HG03565 (cell line): ENCODE measurements around the gene TRIM47.

Source experiments
- ATAC-seq: cut with Tn5 transposase; IDR thresholded peaks from one replicate; pipeline ENCODE4 v1.9.1; 2021; ENCODE audit warnings: mild to moderate bottlenecking, moderate library complexity; ENCODE audit not compliant: unreplicated experiment

Gene TRIM47

DNA sequence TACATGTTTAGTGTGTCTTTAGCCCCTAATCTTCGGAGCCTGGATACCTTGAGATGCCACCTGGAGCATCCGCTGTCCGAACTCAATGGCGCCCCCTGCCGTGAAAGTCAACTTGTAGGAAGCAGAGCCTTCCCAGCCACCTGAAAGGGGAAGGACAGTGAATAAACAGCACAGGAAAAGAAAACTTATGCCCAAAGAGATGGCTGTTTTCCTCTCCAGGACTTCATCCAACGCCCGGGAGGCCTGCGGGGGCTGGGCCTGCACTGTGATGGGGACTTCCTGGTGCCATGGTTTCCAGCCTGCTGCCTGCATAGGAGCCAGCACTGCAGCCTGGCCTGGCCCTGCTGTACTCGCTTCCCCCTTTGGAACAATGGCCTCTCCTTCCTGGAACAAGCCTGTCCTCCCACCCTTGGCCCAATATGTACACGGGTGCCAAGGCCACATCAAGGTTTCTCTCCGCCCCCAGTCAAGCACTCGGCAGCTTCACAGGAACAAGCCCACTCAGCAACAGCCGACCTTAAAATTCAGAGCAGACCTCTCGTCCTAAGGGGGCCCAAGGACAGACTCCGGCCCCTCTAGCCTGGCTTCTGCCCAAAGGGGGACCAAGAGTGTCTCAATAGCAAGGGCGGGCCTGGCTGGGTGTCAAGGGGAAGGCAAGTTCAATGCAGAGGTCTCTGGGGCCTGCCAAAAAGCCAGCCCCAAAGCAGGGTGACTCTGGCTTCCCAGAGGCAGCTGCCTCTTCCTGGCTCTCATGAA is 29.7 kb downstream of the TRIM47 start:
- ATAC-seq: no peak

DNA sequence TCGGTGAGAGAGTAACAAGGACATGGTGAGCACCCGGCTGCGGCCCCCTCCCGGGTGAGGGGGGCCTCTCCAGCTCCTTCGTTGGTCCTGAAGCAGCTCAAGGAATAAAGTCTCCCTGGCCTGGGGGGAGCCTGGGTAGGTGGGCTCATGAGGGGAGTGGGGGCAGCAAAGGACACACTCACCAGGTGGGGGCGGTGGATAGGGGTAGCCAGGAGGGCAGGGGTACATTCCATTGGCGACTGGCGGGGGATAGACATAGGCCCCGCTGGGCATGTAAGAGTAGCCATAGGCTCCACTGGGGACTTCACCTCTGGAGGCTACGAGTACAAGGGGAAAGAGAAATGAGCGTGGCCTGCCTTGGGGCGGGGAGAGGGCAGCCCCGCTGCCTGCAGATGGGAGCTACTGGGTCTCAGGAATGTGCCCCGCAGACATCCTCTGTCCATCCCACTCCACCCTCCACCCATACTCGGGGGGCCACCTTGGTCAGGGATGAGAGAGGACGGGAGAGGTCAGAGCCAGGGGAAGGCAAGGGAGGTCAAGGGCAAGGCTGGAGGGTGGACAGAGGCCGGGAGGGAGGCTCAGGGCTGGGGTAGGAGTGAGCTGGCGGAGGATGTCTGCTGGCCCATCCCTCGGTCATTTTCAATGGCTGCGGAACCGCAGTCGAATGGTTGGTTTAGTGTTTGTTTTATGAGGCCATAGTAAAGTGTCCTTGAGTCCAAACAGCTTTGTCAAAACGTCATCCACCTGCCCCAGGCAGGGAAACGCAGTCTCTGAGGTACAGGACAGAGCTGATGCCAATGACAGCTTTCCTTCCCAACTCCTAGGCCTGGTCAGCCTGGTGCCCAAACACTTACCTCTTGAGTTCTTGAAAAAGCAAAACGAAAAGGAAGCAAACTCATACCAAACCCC is 30.5 kb downstream of the TRIM47 start:
- ATAC-seq: no peak

DNA sequence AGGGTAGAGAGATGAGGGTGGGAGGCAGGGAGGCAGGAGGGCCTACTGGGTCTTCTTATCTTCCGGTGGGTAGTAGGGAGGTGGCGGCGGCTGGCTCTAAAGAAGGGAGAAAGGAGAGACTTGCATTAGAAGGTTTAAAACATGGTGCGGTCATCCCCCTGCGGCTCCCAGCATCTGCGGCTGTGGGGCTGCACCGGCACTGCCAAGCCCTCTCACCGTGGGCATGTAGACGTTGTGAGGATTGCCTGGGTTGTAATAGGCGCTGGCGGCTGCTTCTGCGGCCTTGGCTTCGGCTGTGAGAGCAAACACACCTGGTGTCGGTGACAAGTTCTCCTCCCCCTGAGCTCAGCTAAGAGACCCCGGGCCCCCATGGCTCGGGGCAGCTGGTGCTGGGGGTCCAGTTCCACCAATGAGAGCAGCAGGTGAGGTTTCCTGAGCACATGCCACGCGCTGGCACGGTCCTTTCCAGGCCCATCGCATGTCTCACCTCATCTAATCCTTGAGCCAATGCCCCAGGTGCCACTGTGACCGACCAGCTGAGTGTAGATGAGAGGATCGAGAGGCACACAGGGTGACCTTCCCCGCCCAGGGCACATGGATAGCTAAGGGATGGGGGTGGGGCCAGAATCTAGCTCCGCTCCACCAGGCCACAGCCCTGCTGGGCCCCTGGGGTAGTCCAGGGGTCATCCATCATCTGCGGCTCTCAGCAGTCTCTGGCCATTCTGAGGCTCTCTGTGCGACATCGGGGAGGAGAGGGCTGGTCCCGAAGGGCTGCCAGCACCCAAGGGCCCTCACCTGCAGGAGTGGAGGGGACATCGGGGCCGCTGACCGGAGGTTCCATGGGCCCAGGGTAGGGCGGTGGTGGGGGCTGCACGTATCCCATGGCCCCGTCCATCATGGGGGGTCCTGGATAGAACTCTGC is 31.4 kb downstream of the TRIM47 start:
- no peak for ATAC-seq

DNA sequence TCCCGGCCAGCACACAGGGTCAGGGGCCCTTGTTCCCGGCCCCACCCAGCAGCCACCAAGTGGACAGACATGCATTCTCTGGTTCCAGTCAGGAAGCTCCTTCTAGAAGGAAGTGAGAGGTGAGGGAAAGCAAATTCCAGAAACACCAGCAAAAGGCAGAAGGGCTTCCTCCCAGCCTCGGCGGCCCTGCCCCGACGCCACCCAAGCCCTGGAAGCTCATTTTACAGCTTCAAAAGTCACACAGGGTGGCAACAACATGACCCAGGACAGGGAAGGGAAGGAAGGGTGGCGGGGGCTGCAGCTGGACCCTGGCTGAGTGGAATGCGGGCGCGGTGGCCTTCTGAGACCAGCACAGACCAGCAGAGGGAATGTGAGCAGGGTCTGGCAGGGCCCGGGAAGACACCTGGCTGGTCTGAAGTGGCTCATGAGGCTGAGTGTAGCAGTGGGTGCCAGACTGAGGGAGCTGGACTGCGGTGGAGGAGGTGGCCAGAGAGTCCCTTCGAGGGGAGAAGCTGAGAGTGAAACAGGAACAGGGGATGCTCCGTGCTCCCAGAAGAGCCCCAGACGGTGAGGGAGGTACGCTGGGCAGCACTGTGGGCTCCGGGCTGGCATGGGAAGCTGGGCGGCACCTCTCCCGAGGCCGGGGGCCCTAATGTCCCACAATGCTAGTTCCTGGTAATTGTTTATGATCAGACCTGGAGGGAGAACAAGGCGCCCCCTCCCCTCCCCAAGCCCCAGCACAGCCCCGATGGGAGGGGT is 32.3 kb downstream of the TRIM47 start:
- no peak for ATAC-seq

DNA sequence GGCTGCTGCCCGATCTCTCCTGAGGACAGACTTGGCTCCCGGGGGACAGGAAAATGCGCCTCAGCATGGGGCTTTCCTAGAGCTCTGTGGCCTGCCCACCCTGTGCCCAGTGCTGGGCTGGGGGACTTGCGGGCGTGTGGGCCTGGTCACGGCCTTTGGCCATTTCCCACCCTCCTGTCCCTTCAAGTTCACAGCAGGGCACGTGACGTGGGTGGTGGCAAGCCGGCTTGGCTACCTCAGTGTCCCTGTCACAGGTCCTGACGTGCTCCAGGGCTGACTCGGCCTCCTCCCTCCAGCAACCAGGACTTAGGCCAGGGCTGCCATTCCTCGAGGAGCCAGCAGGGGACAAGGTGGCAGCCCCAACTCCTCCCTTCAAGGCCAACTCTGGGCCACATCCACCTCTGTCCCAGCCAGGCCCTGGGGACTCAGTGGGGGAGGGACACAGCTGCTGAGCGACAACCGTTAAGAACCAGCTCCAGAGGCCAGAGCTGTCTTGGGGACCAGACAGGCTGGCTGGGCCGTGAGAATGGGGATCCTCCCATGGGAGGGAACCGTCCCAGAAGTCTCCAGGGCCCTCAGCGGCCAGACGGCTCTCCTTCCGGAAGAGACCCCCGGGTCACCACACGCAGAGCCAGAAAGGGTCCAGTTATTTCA is 33.2 kb downstream of the TRIM47 start:
- peak; percentile 57 for ATAC-seq

DNA sequence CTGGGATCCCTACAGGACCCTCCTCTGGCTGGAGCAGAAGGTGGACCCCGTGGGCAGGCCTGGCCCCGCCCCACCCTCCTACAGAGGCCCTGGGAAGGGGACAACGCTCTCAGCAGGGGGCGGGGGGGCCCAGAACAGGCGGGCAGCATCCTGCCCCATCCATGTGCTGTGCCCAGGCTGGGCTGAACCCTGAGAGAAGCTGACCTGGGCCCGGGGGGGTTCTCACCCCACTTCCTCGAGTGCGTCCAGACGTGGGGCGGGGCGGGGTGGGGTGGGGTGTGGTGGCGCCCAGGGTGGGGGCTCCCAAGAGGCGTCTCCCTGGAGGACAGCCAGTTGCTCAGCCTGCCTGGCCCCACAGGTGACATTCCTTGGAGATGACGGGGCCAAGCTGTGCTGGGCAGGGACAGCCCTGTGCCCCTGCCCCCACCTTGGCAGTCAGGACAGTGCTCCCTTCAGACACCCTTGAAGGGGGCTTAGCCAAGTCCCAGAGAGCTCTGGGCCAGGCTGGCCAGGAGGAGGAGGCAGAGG is 33.8 kb downstream of the TRIM47 start:
- no peak for ATAC-seq

DNA sequence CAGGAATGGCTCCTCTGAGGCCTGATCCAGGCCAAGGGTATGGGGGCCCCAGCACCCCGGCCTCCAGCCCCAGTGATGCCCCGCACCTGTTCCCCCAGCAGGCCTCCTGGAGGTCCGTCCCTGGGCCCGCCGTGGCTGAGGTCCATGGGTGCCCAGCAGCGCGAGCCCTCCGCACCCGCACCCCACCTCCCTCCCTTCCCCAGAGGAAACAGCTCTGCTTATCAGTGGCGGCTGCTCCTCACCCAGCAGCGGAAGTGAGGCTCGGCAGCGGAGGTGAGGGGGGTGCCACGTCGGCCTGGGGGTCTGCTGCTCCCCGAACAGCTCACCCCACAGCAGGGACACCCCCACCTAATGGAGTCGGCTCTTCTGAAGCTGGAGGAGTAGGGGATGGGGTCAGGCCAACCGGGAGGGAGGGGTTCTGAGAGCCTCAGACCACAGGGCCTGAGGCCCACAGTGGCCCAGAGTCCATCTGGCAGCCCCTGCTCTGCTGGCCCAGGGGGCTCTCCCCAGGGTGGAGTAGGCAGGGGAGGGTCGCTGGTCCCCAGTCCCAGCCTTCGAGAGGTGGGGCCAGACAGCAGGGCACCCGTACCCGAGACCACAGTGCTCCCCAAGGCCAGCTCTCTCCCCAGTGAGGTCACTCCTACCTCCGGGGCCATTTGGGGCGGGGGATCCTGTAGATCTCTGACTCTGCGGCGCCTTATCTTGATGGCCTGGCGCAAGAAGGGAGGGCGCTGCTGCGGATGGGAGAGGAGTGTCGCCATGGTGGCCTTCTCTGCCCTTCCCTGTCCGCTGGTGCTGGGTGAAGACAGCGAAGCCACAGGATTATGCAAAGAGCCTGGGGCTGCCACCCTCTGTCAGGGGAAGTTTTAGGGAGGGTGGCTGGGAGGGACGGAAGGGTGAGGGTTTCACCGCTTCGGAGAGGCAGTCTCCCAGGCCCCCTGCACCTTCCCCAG is 34.5 kb downstream of the TRIM47 start, which contains the start of gene UNC13D:
UNC13D (minus strand) TSS at position 828 of the 953 bp plus-strand sequence; CDS start at position 761, 67 bp downstream.
- no peak for ATAC-seq

DNA sequence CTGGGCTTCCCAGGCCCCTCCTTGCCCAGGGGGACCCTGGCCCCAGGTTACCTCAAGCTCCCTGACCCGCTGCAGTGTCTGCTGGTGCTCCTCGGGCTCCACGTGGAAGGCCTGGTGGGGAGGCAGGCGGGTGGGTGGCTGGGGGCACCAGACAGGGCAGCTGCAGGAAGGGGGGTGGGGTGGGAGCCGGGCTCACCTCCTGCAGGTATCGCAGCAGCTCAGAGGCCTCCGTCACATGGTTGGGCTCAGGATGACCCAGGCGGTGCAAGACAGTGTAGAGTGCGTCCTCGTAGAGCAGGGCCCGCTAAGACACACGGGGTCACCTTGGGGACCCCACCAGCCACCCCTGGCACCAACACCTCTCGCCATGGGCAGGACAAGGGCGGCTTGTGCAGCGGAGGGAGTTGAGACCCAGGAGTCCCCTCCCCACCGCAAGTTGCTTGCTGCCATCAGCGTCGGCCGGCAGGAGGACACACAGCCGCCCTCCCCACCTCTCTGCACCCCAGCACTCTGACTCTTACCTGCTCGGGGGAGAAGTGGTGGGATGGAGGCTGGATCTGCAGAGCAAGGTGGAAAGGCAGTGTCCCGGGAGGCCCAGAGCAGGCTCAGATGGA is 35.3 kb downstream of the TRIM47 start:
- no peak for ATAC-seq

DNA sequence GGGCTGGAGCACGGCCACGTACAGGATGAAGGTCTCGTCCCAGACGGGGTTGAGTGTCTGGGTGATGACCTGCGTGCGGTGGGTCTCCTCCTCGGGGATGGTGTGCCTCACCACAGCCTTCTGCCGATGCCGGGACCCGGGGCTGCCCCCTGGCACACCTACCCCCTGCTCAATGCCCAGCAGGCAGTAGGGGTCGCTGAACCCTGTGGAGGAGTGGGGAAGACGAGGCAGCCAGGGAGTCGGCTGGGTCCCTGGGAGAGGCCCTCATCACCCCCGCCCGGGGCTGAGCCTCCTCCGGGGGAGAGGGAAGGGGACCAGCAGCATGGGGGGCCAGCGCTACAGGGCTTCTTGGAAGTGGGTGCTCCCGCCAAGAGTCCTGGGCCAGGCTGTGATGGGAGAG is 36.0 kb downstream of the TRIM47 start:
- ATAC-seq: no peak

DNA sequence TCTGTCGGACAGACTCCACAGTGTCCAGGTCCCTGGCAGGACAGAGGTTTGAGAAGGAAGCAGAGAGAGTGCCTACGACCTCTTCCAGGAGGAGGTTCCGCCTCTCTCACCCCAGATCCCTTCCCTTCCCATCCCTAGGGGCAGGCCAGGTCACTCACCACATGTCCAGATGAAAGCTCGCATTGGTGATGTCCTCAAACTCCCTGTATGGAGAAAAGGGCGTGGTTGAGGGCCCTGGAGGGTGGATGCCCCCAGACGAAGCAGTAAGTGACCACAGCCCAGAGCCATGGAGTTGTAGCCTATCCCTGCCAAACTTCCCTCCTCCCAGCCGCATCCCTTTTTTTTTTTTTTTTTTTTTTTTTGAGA is 37.6 kb downstream of the TRIM47 start:
- ATAC-seq: no peak

DNA sequence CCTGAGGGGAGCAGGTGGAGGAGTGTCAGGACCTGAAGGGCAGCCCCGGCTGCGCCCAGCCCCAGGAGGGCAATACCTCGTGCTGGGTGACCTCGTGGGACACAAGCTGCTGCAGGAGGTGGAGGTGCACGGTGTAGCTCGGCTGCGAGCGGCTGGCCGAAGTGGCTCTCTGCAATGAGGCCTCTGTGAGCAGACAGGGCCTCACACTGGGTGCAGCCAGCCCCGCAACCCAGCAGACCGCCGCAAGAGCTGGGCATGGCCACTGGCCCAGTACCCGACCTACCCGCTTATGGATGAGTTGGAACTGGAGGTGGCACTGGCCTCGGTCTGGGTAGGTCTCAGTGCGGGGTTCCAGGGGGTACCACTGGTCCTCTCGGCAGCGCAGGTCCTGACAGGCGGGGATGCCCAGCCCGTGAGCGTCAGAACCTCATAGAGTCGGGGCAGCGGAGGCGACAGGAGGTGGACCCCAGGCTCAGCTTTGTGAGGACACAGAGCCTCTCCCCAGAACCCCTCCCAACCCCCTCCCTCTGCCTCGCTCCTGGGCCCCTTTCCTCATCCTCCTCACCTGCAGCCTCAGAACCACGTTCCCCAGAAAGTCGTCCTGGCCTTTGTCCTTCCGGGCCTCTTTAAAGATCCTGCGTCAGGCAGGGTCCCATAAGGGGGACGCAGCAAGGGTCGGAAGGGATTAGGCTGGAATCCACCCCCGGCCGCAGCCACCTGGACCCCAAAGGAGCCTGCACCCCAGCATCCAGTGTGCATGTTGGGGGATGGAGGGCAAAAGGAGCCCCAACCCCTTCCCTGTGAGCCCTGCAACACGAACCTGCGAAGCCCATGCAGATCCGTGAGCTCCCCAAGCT is 38.2 kb downstream of the TRIM47 start:
- no peak for ATAC-seq

DNA sequence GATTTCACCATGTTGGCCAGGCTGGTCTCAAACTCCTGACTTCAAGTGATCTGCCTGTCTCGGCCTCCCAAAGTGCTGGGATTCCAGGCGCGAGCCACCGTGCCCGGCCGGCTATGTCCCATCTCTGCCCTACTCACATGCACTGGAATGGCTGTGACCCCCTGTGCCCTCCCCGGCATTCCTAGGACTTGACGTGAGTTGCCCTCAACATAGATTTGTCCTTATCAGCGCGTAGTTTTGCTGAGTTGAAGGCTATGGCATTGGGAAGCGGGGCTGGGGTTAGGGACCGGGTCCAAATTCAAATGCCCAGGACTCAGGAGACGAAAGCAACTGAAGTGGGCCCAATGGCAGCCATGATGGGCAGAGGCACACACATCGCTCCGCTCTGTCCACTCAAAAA is 40.0 kb downstream of the TRIM47 start:
- ATAC-seq: no peak

DNA sequence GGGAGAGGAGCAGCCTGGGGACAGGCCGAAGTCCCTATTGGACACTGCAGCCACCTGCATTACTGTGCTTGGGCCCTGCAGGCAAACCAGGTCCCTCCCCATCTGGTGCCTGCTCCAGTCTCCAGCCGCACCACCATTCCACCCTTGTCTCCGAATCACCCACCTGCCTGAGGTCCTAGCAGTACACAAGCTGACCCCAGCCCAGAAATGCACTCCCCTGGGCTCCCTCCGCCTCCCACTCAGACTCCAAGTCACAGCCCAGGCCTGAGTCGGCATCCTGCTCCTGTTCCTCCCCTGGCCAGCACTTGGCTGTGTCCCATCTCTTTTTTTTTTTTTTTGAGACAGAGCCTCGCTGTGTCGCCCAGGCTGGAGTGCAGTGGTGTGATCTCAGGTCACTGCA is 40.5 kb downstream of the TRIM47 start:
- no peak for ATAC-seq

DNA sequence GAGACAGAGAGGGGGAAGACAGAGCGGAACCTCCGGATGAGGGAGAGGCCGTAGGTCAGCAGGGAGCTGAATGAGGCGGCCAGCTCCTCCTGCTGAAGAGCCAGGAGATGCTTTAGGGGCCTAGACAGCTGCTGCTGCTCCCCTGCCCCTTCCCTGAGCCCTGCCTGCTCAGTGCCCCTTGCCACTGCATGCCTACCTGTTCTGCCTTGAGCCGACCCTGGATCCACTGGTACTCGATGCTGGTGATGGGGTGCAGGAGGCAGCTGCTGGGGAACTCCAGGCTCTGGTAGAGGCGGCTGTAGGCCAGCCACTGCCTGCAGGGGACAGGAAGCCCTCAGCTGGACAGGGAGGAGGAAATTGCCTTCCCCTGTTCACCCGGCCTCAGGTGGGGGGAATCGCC is 41.8 kb downstream of the TRIM47 start:
- ATAC-seq: no peak

DNA sequence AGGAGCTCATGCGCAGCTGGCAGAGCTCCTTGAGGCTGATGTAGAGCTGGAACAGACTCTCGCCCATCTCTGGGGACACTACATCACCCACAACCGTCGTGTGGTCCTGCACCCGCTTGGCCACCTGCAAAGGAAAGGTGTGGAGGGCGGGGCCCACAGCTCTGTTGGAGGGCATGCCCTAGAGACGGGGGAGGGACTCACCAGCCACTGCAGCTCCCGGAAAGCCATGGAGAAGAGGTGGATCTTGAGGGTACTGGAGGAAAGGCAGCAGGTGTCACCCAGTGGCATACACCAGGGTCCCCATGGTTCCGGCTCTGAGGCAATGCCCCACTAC is 42.8 kb downstream of the TRIM47 start:
- no peak for ATAC-seq

DNA sequence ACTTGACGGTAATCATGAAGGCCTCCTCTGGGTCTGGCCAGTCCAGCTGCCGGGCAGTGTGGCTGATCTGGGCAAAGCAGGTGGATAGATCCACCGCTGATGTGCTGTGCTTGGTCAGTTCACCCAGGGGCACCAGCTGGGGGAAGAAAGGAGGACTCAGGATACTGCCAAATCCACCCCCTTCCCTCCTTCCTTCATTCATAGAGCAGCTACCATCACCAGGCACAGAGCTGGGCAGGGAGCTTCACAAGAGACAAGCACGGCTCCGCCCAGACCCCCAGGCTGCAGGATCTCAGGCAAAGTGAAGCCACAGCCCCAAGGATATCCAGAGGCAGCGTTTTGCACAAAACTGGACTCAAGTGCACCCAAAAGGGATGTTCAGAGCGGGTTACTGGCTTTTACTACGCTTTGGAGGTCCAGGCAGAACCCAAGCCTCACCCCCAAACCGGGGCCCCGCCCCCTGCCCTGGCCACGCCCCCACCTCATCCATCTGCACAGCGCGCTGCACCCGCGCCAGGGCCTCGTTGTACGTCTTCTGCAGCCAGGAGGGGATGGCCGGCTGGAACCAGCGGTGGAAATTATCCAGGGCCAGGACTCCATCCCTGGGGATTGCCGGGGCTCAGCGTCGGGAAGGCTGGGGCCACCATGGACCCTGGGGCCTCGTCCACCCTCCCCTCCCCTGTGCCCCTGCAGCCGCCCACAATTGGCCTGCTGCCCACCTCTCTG is 43.3 kb downstream of the TRIM47 start:
- ATAC-seq: no peak
